A549 (cell line): ENCODE results near the gene CASP3. TPM values are rescaled to one million over a fixed set of nuclear protein-coding genes. Genes with fewer than 3 reads are reported as not detected.
"Not testable (repeated sequence)": the region's sequence is repeated elsewhere in the genome, so short reads cannot be mapped to it uniquely, and the experiment has no call there.

Experiments
- ATAC-seq, 2 experiments: fragments of 200-7000 bp in 1 of 2; fragments of >200 bp in 1 of 2; cut with Nextera tagmentation in 1 of 2; cut with Tn5 transposase in 1 of 2; 3 replicates each; pipeline versions ENCODE4 v1.8.0 to v1.9.1; 2018 to 2020; ENCODE audit warnings: mild to moderate bottlenecking in 1 of 2, moderate library complexity in 1 of 2
- CTCF ChIA-PET: fragments of 300-600 bp; sonication (Branson Sonifier 250); formaldehyde crosslinking; extraction: SDS; loops from one replicate; lab custom pipeline; 2021; ENCODE audit warnings: antibody characterized with exemption, inconsistent platforms; lab: Yijun Ruan, JAX
- POLR2A ChIA-PET: fragments of 350-600 bp; formaldehyde crosslinking; extraction: SDS; loops from one replicate; lab custom pipeline; 2021; ENCODE audit warnings: antibody characterized with exemption, inconsistent platforms; lab: Yijun Ruan, JAX
- DNase-seq, 2 experiments: peaks; one replicate each; pipeline versions ENCODE4 v3.0.0 to v3.0.0-alpha.2; 2011 to 2016; ENCODE audit warnings: low read depth in 1 of 2, low spot score in 1 of 2
- FAIRE-seq: peaks from 2 replicates; lab custom pipeline; 2011; peaks lifted over from hg19 to GRCh38; lab: Jason Lieb, UNC
- H3K27ac ChIP-seq, 2 experiments: fragments of >200 bp; sonication (Bioruptor Twin); formaldehyde crosslinking; 3 replicates each; pipeline ENCODE4 v1.5.1; 2016 to 2017
- H3K4me1 ChIP-seq: fragments of >200 bp; sonication (Bioruptor Twin); formaldehyde crosslinking; 3 replicates; pipeline ENCODE4 v1.6.1; 2016
- H3K4me2 ChIP-seq: fragments of >200 bp; sonication (Bioruptor Twin); formaldehyde crosslinking; 3 replicates; pipeline ENCODE4 v1.6.1; 2016
- H3K4me3 ChIP-seq: fragments of >200 bp; sonication (Bioruptor Twin); formaldehyde crosslinking; 3 replicates; pipeline ENCODE4 v1.5.1; 2016
- H3K9me3 ChIP-seq: fragments of >200 bp; sonication (Bioruptor Twin); formaldehyde crosslinking; 3 replicates; pipeline ENCODE4 v1.6.1; 2016
- CBX2 ChIP-seq: fragments of 200-600 bp; sonication (generic); IDR thresholded peaks from 2 replicates; pipeline ENCODE4 v1.6.1; 2016; ENCODE audit warnings: low read depth, mild to moderate bottlenecking, borderline replicate concordance
- E2F6 ChIP-seq: IDR thresholded peaks from 2 replicates; pipeline ENCODE4 v1.6.1; 2012; ENCODE audit warnings: low read depth, borderline replicate concordance
- ELK1 ChIP-seq: fragments of 150-350 bp; IDR thresholded peaks from 2 replicates; pipeline ENCODE4 v1.6.1; 2014; ENCODE audit warnings: low read depth, mild to moderate bottlenecking, low read length
- EP300 ChIP-seq, 2 experiments: fragments of >200 bp; sonication (Bioruptor Twin); formaldehyde crosslinking; IDR thresholded peaks; 2 replicates in 1 of 2; 3 replicates in 1 of 2; pipeline ENCODE4 v1.6.1; 2016 to 2017
- ESRRA ChIP-seq: fragments of 150-350 bp; IDR thresholded peaks from 2 replicates; pipeline ENCODE4 v1.6.1; 2014; ENCODE audit warnings: mild to moderate bottlenecking, low read length, borderline replicate concordance
- FOSB ChIP-seq: fragments of 250-450 bp; sonication (Bioruptor Pico); IDR thresholded peaks from 2 replicates; pipeline ENCODE4 v1.5.0; 2020; ENCODE audit warnings: mild to moderate bottlenecking, moderate library complexity
- FOSL2 ChIP-seq, 2 experiments: fragments of 450-650 bp in 1 of 2; fragments of >200 bp in 1 of 2; sonication (Bioruptor Twin) in 1 of 2; formaldehyde crosslinking; IDR thresholded peaks; 2 replicates each; pipeline versions ENCODE4 v1.5.0 to v1.6.1; 2016 to 2020; ENCODE audit warnings: mild to moderate bottlenecking in 1 of 2, moderate library complexity in 1 of 2
- FOXS1 ChIP-seq: fragments of 250-450 bp; sonication (Bioruptor Pico); IDR thresholded peaks from 2 replicates; pipeline ENCODE4 v1.5.0; 2020; ENCODE audit warnings: mild to moderate bottlenecking, moderate library complexity
- JUN ChIP-seq, 2 experiments: fragments of >200 bp; sonication (Bioruptor Twin); formaldehyde crosslinking; IDR thresholded peaks; 2 replicates in 1 of 2; 3 replicates in 1 of 2; pipeline ENCODE4 v1.6.1; 2016 to 2017
- KDM1A ChIP-seq: fragments of 200-600 bp; sonication (generic); IDR thresholded peaks from 2 replicates; pipeline ENCODE4 v1.6.1; 2016; ENCODE audit warnings: low read depth, mild to moderate bottlenecking
- NFE2L2 ChIP-seq: fragments of 150-350 bp; conservative IDR thresholded peaks from 2 replicates; pipeline ENCODE4 v1.6.1; 2014; ENCODE audit warnings: low read length
- POLR2AphosphoS2 ChIP-seq: conservative IDR thresholded peaks from 2 replicates; pipeline ENCODE4 v1.6.1; 2012; ENCODE audit warnings: low read length, improper control_type of control experiment, inconsistent platforms
- RARB ChIP-seq: fragments of 250-450 bp; sonication (Bioruptor Pico); IDR thresholded peaks from 2 replicates; pipeline ENCODE4 v1.8.0; 2021; ENCODE audit warnings: mild to moderate bottlenecking, moderate library complexity
- RCOR1 ChIP-seq: fragments of 150-350 bp; IDR thresholded peaks from 2 replicates; pipeline ENCODE4 v1.6.1; 2014; ENCODE audit warnings: antibody characterized with exemption, low read length, low read depth
- SMC3 ChIP-seq: fragments of >200 bp; sonication (Bioruptor Twin); formaldehyde crosslinking; IDR thresholded peaks from 3 replicates; pipeline ENCODE4 v1.6.1; 2018; ENCODE audit warnings: inconsistent platforms
- TP53 ChIP-seq: fragments of 250-450 bp; sonication (Bioruptor Pico); IDR thresholded peaks from 2 replicates; pipeline ENCODE4 v1.5.0; 2021; ENCODE audit warnings: mild to moderate bottlenecking, moderate library complexity
- ZC3H11A ChIP-seq: fragments of 450-650 bp; IDR thresholded peaks from 2 replicates; pipeline ENCODE4 v1.6.1; 2014; ENCODE audit warnings: antibody characterized with exemption, mild to moderate bottlenecking
- ZFP36 ChIP-seq: fragments of 450-650 bp; IDR thresholded peaks from 2 replicates; pipeline ENCODE4 v1.6.1; 2014; ENCODE audit warnings: borderline replicate concordance; ENCODE audit not compliant: partially characterized antibody
- ZSCAN20 ChIP-seq: fragments of 250-450 bp; sonication (Bioruptor Pico); IDR thresholded peaks from 2 replicates; pipeline ENCODE4 v1.8.0; 2022; ENCODE audit warnings: mild to moderate bottlenecking, moderate library complexity
- WGBS: methylation state at CpG from one replicate; pipeline ENCODE4 v1.1.6; 2017; ENCODE audit errors: missing lambda C conversion rate; 5-methylcytosine and 5-hydroxymethylcytosine counted together
- polyA plus RNA-seq, 4 experiments: library from polyadenylated mRNA; depleted of rRNA in 3 of 4; stranded (reverse); fragments of >200 nt; fragmentation: RNase III in 1 of 4; extraction: RNeasy Plus Mini Kit Qiagen cat#74134 plus additional on column Dnase treatment in 1 of 4; gene quantifications; 2 replicates in 3 of 4; 3 replicates in 1 of 4; pipeline ENCODE4 v1.2.3, GENCODE V29; 2011 to 2017
- TF ChIP-seq, protein P1 (sequence below): fragments of 200-600 bp; sonication (generic); IDR thresholded peaks from 2 replicates; pipeline ENCODE4 v1.6.1; 2016; ENCODE audit warnings: antibody characterized with exemption, mild to moderate bottlenecking, moderate library complexity
- TF ChIP-seq, protein P2 (sequence below): fragments of 250-450 bp; sonication (Bioruptor Pico); IDR thresholded peaks from 2 replicates; pipeline ENCODE4 v1.5.0; 2020; ENCODE audit warnings: low read depth, mild to moderate bottlenecking, moderate library complexity

CASP3 gene
- polyA plus RNA-seq, 2 of the 4 experiments (the other 2 are of a cell fraction), result 17.4 to 25.4 TPM

DNA sequence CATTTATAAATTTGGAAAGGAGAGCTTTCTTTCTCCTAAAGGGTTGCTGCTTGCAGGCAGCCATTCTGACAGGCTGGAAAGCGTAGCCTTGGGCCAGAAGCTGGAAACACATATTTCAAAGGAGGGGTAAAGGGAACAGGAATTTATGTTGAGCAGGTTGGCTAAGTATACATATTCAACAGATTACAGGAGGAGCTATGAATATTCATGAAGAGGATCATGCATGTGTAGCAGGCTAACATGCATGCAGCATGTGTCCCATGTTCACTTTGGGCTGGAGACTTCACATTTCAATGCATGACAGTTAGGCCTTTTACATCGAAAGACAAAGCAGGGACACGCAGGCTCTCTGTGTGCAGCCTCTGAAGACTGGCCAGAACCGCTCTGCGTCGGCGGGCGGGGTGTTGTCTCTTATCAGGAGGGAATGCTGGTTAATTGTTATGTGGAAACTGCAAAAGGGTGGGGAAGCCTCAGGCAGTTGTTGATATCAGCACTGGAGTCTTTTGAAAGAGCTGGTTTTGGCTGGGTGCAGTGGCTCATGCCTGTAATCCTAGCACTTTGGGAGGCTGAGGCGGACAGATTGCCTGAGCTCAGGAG lies 31.5 kb downstream of the CASP3 start (continued):
- no peak for TF ChIP-seq JUN (IDR thresholded peaks at IDR 0.05)
- TF ChIP-seq, all 56 proteins: peak for 0

- 68% methylated on average over 12 of the region's 12 CpGs for WGBS
- POLR2A ChIA-PET, result no interaction called here
- H3K4me3 ChIP-seq, result no peak overlapping the region
- H3K9me3 ChIP-seq, result no peaks in the 10 kb centered on the region
- no peaks in the 10 kb centered on the region for H3K4me1 ChIP-seq
- no peak for FAIRE-seq
- no peak overlapping the region for H3K4me2 ChIP-seq
- TF ChIP-seq E2F6 (no peak), RCOR1 (no peak), SMC3 (no peak), ELK1 (no peak), ESRRA (no peak), FOXS1 (CRISPR knock-in tag) (no peak), ZSCAN20 (no peak), EP300 (IDR thresholded peaks at IDR 0.05) (no peak), KDM1A (no peak), NFE2L2 (no peak), TP53 (no peak), ZC3H11A (no peak), RARB (CRISPR knock-in tag) (no peak), POLR2AphosphoS2 (no peak), ZFP36 (no peak), CBX2 (no peak), FOSB (CRISPR knock-in tag) (no peak), FOSL2 (IDR thresholded peaks at IDR 0.05) (no peak), FOSL2 (CRISPR knock-in tag; IDR thresholded peaks at IDR 0.05) (no peak)
- TF ChIP-seq, protein P1, sequence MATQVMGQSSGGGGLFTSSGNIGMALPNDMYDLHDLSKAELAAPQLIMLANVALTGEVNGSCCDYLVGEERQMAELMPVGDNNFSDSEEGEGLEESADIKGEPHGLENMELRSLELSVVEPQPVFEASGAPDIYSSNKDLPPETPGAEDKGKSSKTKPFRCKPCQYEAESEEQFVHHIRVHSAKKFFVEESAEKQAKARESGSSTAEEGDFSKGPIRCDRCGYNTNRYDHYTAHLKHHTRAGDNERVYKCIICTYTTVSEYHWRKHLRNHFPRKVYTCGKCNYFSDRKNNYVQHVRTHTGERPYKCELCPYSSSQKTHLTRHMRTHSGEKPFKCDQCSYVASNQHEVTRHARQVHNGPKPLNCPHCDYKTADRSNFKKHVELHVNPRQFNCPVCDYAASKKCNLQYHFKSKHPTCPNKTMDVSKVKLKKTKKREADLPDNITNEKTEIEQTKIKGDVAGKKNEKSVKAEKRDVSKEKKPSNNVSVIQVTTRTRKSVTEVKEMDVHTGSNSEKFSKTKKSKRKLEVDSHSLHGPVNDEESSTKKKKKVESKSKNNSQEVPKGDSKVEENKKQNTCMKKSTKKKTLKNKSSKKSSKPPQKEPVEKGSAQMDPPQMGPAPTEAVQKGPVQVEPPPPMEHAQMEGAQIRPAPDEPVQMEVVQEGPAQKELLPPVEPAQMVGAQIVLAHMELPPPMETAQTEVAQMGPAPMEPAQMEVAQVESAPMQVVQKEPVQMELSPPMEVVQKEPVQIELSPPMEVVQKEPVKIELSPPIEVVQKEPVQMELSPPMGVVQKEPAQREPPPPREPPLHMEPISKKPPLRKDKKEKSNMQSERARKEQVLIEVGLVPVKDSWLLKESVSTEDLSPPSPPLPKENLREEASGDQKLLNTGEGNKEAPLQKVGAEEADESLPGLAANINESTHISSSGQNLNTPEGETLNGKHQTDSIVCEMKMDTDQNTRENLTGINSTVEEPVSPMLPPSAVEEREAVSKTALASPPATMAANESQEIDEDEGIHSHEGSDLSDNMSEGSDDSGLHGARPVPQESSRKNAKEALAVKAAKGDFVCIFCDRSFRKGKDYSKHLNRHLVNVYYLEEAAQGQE, result no peak
- TF ChIP-seq, protein P2, sequence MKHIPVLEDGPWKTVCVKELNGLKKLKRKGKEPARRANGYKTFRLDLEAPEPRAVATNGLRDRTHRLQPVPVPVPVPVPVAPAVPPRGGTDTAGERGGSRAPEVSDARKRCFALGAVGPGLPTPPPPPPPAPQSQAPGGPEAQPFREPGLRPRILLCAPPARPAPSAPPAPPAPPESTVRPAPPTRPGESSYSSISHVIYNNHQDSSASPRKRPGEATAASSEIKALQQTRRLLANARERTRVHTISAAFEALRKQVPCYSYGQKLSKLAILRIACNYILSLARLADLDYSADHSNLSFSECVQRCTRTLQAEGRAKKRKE, result no peak
- TF ChIP-seq, all 56 proteins: peak for 0
- CTCF ChIA-PET, result no interaction called here
- no peak overlapping the region for H3K27ac ChIP-seq
- DNase-seq (no peak), ATAC-seq (no peak)
Observed at GRCh38 chr4:184616633-184617551, 32.4 kb downstream of the CASP3 start.

DNA sequence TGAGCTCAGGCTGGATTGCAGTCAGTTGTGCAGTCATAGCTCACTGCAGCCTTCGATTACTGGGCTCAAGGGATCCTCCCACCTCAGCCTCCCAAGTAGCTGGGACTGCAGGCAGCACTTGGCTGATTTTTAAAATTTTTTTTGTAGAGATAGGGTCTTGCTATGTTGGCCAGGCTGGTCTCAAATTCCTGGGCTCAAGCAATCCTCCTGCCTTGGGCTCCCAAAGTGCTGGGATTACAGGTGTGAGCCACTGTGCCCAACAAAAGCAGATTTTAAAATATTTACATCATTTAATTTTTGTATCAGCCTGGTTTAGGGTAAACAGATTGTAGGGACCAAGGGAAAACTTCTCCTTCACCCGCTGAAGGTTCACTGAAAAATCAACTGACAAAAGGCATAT lies 33.1 kb downstream of the CASP3 start:
- H3K4me2 ChIP-seq, ATAC-seq, H3K27ac ChIP-seq, H3K4me1 ChIP-seq, FAIRE-seq, H3K4me3 ChIP-seq, CTCF ChIA-PET, H3K9me3 ChIP-seq, DNase-seq, POLR2A ChIA-PET: not testable (repeated sequence)
- WGBS, result 40% methylated on average over 2 of the region's 2 CpGs
